UCSD-AML1 (cell line): ENCODE data around the gene CALML5.

Experiments
- DNase-seq: peaks from one replicate; lab custom pipeline; 2025; ENCODE audit not compliant: unreplicated experiment; lab: John Stamatoyannopoulos, UW

CALML5 gene

DNA sequence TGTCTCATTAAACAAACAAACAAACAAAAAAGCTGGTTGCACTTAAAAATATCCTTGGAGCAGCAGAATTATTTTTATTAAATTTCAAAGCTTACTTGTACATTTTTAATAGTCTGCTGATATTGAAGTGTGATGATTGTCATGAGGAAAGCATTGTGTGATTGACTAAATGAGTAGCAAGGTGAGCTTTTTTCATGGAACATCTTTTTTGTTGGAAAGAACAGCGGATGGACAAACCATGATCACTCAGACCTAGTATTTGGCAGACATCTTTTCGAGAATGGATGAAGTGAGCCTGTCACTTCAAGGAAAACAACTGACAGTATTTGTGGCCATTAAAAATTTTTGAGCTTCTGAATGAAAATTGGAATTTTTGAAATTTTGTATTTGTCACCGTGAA lies 19.7 kb upstream of the CALML5 start:
- no peak for DNase-seq

DNA sequence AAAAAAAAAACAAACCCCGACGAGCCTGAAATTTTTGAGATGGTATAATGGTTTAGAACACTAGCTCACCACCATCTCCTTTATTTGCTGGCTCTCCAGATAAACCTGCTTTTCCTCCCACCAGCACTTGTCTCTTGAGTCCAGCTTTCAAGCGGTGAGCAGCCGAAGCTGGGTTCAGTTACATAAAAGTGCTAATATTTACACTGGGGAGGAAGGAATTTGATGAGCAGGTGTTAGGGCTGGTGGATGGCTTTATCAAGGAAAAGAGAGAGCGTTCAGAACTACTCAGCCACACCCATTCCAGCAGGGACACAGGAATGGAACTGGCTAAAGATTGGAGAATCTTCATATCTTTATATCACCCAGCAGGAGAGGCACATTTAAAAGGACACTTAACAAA lies 18.8 kb upstream of the CALML5 start:
- DNase-seq, result no peak

DNA sequence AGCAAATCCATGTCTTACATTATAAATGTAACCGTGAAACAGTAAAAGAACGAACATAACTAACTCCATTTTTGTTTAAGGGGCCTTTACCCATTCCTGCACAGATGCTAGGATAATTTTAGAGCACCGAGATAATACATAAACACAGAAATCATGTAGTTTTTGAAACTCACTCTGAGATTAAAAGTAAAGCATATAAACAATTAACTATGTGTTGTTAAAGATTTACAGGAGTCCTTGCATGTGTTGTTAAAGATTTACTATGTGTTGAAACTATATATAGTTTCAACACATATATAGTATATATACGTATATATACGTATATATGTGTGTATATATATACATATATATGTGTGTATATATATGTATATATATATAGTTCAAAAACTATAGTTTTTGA lies 18.2 kb upstream of the CALML5 start:
- DNase-seq, result no peak

DNA sequence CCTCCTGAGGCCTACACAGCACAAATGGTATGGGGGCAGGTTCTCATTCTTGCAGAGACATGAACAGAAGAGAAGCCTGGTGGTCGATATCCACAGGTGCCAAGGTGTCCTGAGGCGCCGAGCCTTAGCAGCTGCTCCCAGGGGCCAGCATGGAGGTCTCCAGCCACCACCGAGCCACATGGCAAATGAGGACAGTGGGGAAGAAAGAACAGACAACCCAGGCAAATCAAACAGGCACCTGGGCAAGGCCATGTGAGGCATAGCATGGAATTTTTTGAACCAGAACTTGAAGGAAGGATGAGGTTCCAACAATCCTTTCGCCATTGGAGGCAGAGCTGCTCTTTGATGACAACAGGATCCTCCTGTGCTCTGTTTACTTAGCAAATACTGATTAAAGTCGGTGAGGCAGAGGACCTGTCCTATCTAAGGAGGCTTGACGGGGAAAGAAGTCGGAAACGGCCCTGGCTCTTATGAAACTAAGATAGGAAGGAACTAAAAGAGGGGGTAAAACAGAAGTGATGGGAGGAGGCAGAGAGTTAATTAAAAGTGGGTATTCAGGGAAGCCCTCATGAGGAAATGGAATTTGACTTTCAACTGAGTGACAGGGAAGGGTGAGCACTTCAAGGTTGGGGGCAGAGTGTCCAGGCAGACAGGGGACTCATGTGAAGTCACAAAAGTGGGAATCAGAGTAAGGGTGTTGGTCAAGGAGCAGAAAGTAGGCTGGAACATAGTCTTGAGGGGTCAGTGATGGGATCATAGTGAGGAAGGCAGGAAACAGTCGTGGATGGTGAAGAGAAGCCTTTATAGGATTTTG lies 16.8 kb upstream of the CALML5 start:
- no peak for DNase-seq

DNA sequence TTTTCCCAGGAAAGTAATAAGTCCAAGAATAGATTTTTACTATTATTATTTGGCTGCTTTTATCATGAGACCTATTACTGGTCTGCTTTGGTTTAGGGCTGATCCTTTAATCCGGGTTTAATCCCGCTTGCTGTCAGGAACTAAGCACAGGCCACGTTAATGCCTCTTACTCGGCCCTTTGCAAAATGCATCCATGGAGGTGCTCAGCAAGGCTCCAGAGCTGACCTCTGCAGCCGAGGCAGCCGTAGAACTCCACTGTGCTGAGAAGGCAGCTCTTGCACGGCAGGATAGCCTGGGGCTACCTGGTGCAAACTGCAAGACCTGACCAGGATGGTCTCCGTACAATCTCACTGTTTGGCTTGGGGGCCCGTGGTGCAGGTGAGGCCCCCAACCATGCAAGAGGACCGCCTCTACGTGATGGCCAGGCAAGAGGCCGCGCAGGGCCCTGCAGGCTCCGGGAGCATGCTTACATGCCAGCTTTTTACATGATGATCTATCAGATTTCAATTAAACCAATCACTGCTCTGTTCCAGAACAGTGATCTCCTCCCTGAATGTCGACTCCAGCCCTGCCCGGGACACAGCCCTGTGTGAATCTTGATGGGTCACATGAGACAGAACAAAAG lies 15.0 kb upstream of the CALML5 start:
- DNase-seq, result no peak

DNA sequence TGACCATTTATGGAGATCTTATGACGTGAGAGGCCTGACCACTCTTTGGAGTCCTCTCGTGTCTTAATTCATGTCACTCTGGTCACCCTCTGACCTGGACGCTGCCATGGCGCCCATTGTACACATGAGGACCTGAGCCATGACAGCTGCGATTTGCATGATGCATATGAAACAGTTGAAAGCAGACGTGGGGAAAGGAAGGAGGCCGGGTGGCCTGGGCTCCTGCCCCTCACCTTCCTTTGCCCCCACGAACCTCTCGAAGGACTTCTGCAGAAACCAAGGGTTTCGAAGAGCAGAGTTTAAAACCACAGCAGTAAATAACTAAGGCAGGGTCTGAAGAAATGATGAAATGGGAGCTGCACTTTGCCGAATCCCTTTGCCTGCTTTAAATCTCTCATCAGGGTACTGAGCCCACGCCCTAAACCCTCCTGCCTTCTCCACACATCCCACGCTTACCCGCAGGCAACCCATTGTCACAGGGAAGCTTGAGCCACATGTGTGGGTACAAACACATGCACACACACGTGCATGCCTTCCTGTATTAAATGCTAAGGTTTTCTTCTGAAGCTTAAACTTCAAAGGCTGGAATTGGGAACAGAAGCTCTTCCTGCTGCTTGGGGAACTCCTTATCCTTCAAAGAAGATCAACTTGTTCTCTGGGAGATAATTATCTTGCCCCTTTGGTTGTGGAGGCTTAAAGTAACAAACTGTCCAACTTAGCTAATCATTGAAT lies 13.7 kb upstream of the CALML5 start:
- no peak for DNase-seq

DNA sequence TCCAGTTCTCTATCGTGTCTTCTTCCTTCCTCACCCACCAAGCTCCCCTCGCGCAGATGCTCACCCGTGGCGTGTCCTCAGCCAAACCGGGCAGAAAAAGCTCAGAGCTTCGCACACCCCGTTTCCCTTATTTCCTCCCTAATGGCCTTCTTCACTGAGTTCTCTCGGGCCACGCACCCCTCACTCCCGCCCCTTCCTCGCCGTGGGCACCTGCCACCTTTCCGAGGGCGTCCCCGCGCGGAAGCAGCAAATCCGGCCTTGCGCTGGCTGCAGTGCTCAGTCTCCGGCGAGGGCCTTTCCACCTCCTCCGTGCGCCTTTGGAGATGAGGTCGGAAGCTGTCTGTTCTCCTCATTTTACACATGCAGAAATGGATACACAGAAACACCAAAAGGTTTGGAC lies 13.0 kb upstream of the CALML5 start:
- no peak for DNase-seq

DNA sequence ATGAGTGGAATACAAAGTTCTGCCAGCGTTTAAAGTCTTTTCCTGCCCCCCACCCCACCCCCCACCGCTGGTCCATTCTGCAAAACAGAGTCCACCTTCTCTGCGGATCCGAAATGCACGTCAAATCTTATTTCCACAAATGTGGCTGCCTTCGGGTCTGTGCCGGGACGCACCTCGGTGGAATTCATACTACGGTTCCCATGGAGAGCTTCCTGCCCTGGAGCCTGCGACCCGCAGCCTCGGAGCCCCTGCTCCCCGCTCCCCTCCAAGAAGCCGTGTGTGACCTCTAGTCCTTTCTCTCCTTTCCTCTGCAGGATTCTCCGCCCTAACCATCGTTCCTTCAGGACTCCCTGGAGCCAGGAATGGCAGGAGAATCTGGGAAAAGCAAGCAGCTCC lies 12.5 kb upstream of the CALML5 start:
- DNase-seq, result no peak

DNA sequence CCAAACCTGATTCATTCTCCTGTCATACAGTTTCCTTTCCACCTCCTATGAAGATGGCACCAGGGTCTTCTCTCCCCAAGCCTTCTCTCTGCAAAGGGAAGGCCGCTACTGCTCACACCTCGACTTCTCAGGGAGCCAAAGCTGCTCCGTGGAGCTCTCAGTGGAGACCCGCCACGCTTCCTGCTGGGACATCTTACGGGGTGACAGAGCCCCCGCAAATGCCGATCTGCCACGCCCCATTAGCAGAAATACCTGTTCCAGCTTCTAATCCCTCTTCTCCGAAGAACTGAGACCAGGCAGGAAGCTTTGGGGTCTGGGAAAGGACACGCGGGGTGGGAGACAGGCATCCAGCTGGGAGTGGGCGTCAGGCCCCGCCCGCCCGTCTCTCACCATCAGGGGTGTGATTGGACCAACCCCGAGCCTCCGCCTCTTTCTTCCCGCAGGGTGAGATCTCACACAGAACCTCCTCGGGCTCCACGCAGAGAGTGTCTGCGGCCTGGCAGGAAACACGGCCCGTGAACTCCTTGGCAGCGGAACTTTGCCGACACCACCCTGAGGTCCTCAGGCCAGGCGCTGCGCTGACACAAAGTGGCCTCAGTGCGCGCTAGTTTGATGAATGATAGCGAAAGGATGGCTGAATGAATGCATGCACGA lies 12.0 kb upstream of the CALML5 start:
- no peak for DNase-seq

DNA sequence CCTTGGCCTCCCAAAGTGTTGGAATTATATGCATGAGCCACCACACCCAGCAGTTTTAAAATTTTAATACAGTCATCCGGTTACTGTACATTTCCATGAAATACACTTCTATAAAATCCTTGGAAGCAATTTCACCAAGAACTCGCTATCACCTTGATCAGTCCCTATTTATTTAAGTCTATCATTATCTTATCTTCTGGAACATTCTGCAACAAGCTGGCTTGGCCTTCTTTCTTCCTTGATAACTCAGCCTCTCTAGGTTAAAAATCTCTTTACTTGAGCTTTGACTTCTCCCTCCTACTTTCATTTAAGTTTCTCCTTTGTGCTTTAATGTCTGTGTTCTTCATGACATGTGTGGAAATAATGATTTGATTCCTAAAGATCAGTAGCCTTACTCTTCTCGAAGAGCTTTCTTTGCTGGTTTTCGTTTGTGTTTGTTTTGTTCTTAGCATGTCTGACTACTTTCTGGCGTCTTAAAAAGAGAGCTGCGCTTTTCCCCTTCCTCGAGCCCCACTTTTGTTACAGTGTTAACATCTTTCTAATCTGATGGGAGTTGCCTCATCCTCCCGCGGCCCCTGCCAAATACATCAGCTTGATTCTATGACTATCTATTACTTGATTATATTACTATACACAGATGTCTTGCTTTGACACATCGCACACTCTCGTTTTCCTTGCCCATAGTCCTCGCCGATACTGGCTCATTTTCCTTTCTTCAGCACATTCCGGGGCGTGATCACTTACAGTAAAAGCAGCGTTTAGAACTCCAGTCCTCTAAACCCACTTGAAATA lies 11.1 kb upstream of the CALML5 start:
- DNase-seq, result no peak

DNA sequence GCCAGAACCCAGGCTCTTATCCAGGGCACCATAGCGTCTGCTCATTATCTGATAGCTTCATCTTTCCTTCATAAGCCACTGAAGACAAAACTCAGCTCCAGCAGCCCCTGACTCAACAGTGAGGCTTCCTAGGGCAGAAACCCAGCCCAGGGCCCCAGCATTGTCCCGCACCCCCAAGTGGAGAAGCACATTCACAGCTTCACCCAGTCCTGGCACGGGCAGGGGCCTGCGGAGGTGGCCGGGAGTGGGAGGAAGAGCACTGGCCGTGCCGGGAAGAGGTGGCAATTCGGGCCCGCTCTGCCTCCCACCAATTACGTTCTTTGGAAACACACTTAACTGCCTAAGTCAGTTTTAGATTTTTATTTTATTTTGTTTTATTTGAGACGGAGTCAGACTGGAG lies 10.3 kb upstream of the CALML5 start:
- DNase-seq, result no peak

DNA sequence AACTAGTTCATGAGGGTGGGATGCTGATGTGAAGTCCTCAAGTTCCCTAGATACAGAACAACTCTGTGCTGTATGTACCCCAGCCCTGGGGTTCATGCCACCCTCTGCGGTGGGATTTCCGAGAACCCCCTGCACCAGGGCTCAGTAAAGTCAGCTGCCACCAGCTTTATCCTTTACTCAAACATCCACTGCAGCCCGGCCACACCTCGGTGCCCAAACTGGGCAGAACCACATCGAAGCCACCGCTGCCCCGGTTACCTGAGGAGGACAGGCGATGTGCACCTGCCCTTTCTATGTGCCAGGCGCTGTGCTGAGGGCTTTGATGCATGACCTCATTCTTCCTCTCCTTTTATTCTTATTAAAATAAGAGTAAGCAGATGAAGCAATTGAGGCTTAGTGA lies 9.9 kb upstream of the CALML5 start:
- no peak for DNase-seq

DNA sequence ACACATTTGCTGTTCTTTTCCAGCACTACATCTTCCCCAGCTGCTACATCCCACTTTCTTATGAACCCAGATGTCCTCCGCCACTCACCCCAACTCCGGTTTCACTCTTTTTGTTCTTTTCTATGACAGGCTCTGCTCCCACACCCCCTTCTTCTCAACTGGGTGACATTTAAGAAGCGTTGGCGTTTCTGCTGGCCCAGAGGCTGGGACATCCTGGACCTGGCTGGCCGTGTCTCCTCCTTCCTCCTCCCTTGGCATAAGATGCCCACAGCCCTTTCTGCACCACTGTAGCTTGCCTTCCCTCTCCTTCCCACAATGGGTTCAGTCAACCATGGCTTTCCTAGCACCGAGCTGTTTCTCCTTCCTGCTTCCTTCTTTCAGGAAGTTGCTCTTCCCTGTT lies 9.4 kb upstream of the CALML5 start:
- no peak for DNase-seq

DNA sequence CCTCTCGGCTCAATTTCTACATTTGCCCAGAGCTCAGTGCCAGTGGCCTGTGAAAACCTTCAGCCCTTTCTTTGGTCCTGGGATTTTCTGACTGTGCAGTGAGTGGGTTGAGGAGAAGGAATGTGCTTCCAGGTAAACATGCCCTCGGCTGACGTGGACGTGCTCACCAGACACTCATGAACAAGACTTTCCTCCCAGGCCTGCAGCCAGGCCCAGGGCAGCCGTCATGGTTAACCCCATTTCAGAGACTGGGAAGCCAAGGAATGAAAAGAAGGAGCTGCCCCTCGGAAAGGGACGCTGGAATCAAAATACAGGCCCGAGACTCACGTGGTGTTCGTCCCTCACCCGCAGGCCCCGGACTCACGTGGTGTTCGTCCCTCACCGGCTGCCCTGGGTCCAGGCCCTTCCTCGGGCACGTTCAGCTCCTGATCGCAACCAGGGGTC lies 8.8 kb upstream of the CALML5 start:
- no peak for DNase-seq

DNA sequence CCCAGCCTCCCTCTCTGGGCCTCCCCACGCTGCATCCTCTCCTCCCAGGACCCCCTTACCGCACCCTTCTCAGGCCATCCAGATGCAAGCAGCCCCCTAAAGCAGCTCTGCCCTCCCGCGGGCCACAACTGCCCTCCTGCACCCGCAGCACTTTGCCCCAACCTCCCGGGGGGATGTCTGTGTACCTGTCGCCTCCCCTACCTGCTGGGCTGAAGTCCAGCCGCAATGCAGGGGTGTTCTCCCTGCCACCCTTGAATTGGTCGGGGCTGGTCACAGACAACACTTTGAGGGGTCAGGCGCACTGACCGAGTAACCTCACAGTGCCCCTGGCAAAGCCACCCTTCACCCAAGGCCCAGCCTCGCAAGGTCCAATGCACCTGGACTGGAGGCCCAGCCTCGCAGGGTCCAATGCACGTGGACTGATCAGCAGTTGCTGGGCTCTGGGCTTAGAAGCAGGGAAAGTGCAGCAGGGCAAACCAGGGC lies 8.3 kb upstream of the CALML5 start:
- no peak for DNase-seq

DNA sequence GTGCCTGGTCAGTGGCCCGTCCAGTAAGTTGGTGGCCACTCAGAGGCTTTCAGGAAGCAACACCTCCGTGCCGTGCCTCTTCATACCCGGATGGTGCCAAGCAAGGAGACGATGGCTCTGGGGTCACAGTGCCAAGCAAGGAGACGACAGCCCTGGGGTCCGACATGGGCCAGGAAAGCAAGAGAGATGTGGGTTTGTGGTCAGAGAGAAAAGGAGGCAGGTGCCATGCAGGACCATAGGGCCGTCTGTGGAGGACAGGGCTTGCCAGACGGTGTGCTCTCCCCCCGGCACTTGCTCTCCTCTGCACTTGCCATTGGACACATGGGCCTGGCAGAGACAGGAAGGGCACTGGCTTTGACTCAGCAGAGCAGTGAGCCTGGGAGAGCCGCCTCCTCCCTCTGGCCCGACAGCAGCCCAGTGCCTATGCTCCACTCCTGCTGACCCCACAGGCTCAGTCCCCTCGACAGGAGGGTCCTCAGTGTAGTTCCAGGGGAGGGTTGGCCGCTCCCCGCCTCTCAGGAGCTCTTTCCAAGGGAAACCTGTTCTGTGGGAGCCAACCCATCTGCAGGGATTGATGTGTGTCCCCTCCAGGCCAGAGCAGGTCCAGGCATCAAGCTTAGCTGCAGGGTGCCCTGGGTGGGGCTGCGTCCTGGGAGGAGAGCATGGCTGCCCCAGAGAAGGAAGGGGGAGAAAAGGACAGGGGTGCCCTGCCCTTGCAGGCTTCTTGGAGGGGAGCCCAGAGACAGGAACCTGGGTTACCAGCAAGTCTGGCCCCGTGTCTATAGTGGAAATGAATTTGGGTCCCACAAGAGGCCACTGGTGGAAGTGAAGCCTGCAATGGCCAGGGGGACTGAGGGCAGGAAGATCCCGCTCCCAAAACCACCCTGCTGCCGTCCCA lies 7.6 kb upstream of the CALML5 start:
- no peak for DNase-seq

DNA sequence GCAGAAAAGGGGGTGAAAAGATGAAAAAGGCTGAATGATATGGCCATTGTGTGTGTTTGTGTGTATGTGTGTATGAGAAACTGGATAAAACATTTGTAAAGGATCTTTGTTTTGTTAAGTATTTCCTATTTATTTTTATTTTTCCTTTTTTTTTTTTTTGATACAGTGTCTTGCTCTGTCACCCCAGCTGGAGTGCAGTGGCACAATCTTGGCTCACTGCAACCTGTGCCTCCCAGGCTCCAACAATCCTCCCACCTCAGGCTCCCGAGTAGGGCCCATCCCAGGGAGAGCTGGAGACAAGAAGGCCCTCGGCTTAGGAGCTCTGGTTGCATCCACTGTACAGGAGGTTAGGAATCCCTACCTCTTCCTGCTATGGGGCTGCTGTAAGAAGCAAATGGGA lies 6.9 kb upstream of the CALML5 start:
- no peak for DNase-seq

DNA sequence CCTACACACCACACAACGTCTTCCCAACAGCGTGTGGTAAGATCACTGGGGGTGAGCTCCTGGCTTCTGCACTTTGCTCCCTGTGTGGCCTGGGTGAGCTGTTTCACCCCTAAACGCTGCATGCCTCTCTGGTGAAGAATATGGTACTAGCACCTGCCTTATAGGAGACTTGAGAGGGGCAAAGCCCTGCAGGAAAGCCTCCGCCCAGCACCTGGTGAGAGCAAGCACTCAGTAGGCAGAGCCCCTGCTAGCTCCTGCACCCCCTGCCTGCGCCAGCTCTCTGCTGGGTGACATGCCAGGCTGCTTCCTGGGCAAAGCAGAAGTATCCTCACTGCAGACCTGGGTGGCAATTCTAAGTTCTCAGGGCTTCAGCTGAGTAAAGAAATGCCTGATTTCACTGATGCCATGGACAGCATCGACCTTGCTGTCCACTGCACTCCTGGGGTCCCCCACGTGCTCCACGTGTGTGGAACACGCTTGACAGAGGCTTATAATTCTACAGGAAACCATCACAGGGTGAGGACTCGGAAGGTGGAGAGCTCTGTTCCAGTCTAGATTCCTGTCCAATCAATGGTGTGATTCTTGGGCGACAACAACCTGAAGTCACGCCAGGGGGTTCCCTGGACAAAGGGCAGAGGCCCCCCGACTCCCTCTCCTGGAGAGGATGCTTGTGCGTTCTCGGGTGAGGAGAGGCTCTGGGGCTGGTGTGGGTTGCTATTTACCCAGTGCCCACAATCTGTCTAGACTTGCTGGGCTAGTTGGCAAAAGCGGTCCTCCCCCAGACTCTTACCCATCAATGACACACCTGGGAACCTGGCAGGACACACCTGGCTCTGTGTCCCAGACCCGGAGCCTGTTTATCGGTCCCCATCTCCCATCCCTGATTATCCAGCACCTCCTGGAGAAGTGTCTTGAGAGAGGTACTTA lies 5.0 kb upstream of the CALML5 start:
- no peak for DNase-seq

DNA sequence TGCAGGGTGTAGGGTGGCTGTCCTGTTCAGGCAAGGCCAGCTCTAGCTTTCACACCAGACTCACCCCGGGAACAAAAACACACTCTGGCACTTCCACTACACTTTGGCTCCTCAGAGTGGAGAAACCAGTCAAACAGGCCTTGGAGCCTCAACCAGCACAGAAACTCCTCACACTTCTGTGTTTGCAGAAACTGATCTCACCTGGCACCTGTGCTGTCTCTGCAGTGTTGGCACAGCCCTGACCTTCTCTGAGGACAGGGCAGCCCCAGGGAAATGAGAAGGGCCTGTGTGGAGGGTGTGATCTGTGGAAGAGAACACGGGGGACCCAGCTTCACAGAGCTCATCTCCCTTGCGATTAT lies 4.1 kb upstream of the CALML5 start:
- no peak for DNase-seq
